Measurements from ENCODE around the gene CES3.
"Not testable (repeated sequence)": the region's sequence is repeated elsewhere in the genome, so short reads cannot be mapped to it uniquely, and the experiment has no call there.

The CES3 gene

GRCh38 chr16:66960270-66960669 lies 796 bp upstream of the CES3 start:
- TF ChIP-seq CTCF (conservative IDR thresholded peaks at IDR 0.05; ENCODE audit: low read depth, low read length), result no peak
- no peak overlapping the region for H3K4me3 ChIP-seq (ENCODE audit: low read length)

GRCh38 chr16:66961914-66962313 lies 848 bp downstream of the CES3 start:
- DNase-seq (ENCODE audit: low read depth), result no peak
- no peak overlapping the region for H3K4me3 ChIP-seq (ENCODE audit: low read length)
- TF ChIP-seq CTCF (conservative IDR thresholded peaks at IDR 0.05; ENCODE audit: low read depth, low read length), result no peak

More at GRCh38 chr16:66960270-66960669, 796 bp upstream of the CES3 start:
- DNase-seq (ENCODE audit: low read depth), result no peak

- H3K4me3 ChIP-seq (ENCODE audit: low read length), result no peak overlapping the region
- no peak for DNase-seq (ENCODE audit: low read depth)
- TF ChIP-seq CTCF (conservative IDR thresholded peaks at IDR 0.05; ENCODE audit: low read depth, low read length), result no peak
These were observed 3.0 kb downstream of the CES3 start for GRCh38 chr16:66964049-66964448.

GRCh38 chr16:66968847-66969246 lies 7.8 kb downstream of the CES3 start:
- no peak overlapping the region for H3K4me3 ChIP-seq (ENCODE audit: low read length)
- no peak for TF ChIP-seq CTCF (conservative IDR thresholded peaks at IDR 0.05; ENCODE audit: low read depth, low read length)
- no peak for DNase-seq (ENCODE audit: low read depth)

- no peak for TF ChIP-seq CTCF (conservative IDR thresholded peaks at IDR 0.05; ENCODE audit: low read depth, low read length)
- no peak for DNase-seq (ENCODE audit: low read depth)
- no peak overlapping the region for H3K4me3 ChIP-seq (ENCODE audit: low read length)
These were observed 10.0 kb downstream of the CES3 start for GRCh38 chr16:66970775-66971720.

- no peak for TF ChIP-seq CTCF (conservative IDR thresholded peaks at IDR 0.05; ENCODE audit: low read depth, low read length)
- H3K4me3 ChIP-seq (ENCODE audit: low read length), result no peak overlapping the region
- no peak for DNase-seq (ENCODE audit: low read depth)
These were observed 11.9 kb downstream of the CES3 start for GRCh38 chr16:66972983-66973382.

- no peak for TF ChIP-seq CTCF (conservative IDR thresholded peaks at IDR 0.05; ENCODE audit: low read depth, low read length)
- DNase-seq (ENCODE audit: low read depth), result no peak
- no peak overlapping the region for H3K4me3 ChIP-seq (ENCODE audit: low read length)
These were observed 12.7 kb downstream of the CES3 start for GRCh38 chr16:66973716-66974115.

- H3K4me3 ChIP-seq (ENCODE audit: low read length), result not testable (repeated sequence)
These were observed 13.3 kb downstream of the CES3 start for GRCh38 chr16:66974156-66974931.

GRCh38 chr16:66974932-66975246 lies 13.8 kb downstream of the CES3 start:
- H3K4me3 ChIP-seq (ENCODE audit: low read length); DNase-seq (ENCODE audit: low read depth): not testable (repeated sequence)

More at GRCh38 chr16:66974156-66974931, 13.3 kb downstream of the CES3 start:
- not testable (repeated sequence) for DNase-seq (ENCODE audit: low read depth)
